Fibroblast of villous mesenchyme (primary cell): ENCODE data around the gene DROSHA. TPM values are rescaled to one million over a fixed set of nuclear protein-coding genes. Genes with fewer than 3 reads are reported as not detected.
"Not testable (repeated sequence)": the region's sequence is repeated elsewhere in the genome, so short reads cannot be mapped to it uniquely, and the experiment has no call there.

Source experiments
- DNase-seq: peaks from one replicate; pipeline ENCODE4 v3.0.0-alpha.2; 2010; ENCODE audit warnings: low read depth
- H3K4me3 ChIP-seq: 2 replicates; pipeline ENCODE4 v1.5.1; 2011; ENCODE audit warnings: low read depth, mild to moderate bottlenecking, low read length
- total RNA-seq: library from RNA; depleted of rRNA; stranded (reverse); fragments of >200 nt; gene quantifications from 2 replicates; pipeline ENCODE4 v1.2.3, GENCODE V29; 2012
- TF ChIP-seq, protein P1 (sequence below): IDR thresholded peaks from 2 replicates; pipeline ENCODE4 v1.5.1; 2012; ENCODE audit warnings: low read depth, mild to moderate bottlenecking, low read length; ENCODE audit not compliant: insufficient read depth

DROSHA gene
- total RNA-seq, 1 donor, result 54.8 TPM

DNA sequence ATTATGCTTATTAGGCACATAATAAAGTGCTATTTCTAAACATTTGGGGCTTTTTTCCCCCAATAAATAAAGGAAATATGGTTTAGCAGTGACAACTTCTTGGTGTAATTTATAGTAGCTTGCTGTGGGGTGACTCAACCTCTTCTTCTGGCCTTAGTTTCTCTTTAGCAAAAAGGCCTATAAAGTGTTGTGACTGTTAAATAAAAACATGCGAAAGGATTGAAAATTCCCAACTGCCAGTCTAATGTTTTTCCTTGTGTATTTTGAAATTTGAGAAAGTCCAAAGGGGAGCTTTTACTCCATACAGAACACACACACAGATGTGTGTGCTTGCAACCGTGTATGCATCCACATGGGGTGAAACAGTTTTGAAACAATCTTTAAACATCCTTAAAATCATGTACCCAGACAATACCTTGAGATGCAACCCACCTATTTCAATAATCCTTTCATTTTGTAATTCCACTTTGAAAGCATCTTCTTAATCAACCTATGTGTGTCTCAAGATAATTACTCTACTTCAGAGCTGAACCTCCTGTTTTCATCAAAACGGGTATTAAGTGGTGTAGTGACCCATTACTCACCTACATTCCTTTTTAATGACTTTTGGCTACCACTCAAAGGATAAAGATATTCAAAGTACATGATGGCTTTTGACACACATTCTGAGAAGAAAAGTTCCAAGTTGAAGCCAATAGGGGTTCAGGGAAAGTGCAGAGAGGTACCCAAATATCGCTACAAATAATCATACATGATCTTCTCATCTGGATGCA is 123.8 kb downstream of the DROSHA start:
- no peak overlapping the region for H3K4me3 ChIP-seq
- TF ChIP-seq, protein P1, sequence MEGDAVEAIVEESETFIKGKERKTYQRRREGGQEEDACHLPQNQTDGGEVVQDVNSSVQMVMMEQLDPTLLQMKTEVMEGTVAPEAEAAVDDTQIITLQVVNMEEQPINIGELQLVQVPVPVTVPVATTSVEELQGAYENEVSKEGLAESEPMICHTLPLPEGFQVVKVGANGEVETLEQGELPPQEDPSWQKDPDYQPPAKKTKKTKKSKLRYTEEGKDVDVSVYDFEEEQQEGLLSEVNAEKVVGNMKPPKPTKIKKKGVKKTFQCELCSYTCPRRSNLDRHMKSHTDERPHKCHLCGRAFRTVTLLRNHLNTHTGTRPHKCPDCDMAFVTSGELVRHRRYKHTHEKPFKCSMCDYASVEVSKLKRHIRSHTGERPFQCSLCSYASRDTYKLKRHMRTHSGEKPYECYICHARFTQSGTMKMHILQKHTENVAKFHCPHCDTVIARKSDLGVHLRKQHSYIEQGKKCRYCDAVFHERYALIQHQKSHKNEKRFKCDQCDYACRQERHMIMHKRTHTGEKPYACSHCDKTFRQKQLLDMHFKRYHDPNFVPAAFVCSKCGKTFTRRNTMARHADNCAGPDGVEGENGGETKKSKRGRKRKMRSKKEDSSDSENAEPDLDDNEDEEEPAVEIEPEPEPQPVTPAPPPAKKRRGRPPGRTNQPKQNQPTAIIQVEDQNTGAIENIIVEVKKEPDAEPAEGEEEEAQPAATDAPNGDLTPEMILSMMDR, result no peak
- DNase-seq, result peak; percentile 47

DNA sequence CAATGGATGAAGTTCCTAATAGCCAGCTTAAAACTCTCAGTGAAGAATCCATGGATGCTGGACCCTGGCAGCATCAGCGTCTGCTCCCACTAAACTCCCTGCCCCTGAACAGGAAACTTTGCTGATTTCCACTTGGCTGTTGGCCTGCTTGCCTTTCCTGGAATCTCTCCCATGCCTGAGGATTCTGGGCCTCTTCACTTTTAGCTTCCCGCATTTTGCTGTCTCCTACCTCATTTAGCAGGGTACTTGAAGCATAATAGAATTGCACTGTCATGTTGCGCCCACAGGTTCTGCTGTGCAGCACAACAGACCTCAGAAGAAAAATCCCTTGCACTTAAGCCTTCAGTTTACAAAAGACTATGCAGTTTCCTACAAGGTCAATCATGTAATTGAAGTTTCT is 127.6 kb downstream of the DROSHA start:
- no peak for DNase-seq
- H3K4me3 ChIP-seq, result no peak overlapping the region
- TF ChIP-seq, protein P1, result no peak

DNA sequence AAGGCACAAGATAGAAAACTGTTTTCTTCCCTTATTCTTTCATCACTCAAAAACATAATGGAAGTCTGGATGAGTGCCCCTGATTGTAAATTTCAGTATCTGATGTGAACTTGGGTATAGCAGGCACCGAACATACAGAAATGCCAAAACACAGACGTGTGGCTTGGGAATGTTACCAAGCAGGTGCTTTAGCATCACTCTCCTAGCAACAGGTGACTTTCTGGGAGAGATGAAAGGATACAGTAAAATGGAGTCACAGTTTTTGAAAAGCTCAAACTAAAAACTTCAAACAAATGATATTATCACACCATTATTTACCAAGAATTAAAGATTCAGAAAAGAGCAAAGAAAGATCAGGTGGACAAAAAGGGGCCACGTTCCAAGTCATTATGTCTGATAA is 130.2 kb downstream of the DROSHA start:
- DNase-seq, result no peak
- no peak overlapping the region for H3K4me3 ChIP-seq
- TF ChIP-seq, protein P1, result no peak

DNA sequence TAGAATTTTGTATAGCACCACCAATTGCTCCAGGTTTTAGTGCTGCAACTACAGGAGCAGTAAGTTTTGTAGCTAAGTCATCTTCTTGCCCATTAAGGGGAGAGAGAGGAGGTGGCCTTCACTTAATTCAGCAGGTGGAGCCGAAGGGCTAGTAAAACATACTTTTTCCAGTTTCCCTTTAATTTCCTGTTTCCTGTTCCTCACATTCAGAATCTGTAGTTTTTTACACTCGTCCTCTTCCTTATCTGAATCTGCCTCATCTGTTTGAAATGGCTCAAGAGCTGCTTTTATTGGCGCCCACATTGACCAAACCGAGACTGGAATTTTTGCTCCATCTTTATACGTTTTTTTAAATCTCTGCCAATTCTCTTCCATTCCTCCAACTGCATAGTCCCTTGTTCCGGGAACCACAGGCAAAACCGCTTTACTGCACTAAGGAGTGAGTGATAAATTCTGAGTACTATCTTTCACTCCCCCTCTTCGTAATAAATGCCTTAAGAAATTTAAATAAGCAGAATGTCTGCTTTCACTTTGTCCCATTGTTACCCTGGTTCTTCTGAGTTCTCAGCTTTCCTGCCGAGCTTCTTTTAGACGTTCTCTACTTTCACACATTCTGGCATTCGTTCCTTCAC is 133.9 kb downstream of the DROSHA start:
- peak overlapping the region; percentile 30 for H3K4me3 ChIP-seq
- TF ChIP-seq, protein P1, result no peak
- peak; percentile 19 for DNase-seq

DNA sequence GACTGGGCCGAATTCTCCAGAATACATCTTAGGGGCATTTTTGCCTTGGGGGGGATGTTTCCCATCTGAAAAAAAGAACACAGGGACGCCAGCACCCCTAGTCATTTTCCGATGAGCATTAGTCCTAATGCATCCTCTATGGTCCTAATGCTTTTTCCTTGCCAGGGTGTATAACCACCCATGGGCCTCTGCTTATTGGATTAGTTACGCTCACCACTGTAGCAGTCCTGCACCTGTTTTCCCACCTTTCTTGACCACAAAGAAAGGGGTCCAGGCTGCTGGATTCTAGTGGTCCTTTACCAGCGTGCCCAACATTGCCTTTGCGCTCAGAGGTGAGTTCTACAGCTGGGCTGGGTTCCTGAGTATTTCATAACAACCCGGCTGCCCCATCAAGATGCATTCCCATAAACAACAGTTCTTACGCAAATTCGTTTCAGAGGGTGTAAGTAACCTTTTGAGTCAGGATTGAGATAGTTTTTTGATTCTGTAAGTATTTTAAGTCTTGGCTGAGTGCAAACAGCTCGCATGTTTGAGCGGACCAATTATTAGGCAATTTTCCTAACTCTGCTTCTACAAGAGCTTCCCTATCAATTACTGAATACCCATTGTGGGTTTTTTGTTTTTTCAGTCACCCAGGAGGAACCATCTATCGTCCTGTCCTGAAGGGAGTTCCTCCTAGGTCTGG is 135.1 kb downstream of the DROSHA start:
- TF ChIP-seq, protein P1, result no peak
- no peak overlapping the region for H3K4me3 ChIP-seq
- peak; percentile 20 for DNase-seq

DNA sequence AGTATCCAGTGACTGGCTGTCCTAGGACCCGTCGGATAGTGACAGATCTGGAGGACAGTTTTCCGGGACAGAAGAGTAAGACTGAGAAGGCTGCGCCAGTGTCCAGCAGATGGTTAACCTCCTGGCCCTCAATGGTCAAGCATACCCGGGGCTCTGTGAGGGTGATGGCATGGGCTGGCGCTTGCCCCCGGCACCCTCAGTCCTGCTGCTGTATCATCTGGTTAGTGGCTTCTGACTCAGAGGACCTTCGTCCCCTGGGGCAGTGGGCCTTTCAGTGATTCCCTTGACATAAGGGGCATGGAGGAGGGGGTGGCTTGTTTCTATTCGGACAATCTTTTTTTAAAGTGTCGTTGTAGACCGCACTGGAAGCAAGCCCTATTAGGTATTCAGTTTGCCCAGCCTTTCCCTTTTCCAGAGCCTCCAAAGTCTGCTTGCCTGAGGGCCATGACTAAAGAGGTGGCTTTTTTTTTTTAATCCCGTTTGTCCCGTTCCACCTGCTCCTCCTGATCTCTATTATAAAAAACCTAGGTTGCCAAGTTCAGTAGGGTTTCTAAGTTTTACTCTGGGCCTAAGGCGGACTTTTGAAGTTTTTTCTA is 136.3 kb downstream of the DROSHA start:
- not testable (repeated sequence) for H3K4me3 ChIP-seq, DNase-seq

DNA sequence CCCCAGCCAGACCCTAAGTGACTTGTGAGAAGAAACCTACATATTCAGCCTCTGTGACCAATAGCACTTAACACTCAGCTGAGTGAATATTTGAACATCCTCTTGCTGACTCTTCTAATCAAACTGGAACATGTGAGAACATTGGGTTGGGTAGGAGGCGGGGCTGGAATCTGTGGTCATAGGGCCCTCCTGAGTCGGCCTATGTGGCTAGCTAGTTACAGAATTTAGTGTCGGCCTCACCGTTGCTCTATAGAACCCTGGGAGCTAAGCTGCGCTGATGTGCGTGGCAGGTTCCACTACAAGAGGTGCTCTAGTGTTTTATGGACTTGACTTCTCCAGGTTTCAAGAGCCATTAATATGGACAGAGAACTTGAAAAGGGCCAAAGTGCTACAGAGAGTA is 138.8 kb downstream of the DROSHA start:
- TF ChIP-seq, protein P1, result no peak
- H3K4me3 ChIP-seq, result no peak overlapping the region
- no peak for DNase-seq
